Esophagus (tissue), 2 donors: Measurements from ENCODE around the gene FBXO30. TPM values are rescaled to one million over a fixed set of nuclear protein-coding genes. Genes with fewer than 3 reads are reported as not detected.
A peak's percentile ranks its signal among the peaks of the same experiment; 100 is the strongest.

ENCODE experiments used
- H3K27ac ChIP-seq, 2 donors: one replicate each; pipeline ENCODE4 v1.5.1; 2013; ENCODE audit warnings: low read depth in 2 of 2, mild to moderate bottlenecking in 2 of 2, inconsistent platforms in 1 of 2, low read length in 1 of 2, moderate library complexity in 1 of 2
- H3K27me3 ChIP-seq, 2 donors: one replicate each; pipeline ENCODE4 v1.6.1; 2013; ENCODE audit warnings: low read length in 2 of 2, control low read depth in 1 of 2, mild to moderate bottlenecking in 1 of 2; ENCODE audit not compliant: insufficient read depth in 2 of 2, control insufficient read depth in 1 of 2
- H3K36me3 ChIP-seq, 2 donors: one replicate each; pipeline ENCODE4 v1.6.1; 2013; ENCODE audit warnings: low read length in 1 of 2; ENCODE audit not compliant: control insufficient read depth in 2 of 2, insufficient read depth in 2 of 2
- H3K4me1 ChIP-seq, 2 donors: one replicate each; pipeline ENCODE4 v1.6.1; 2013; ENCODE audit warnings: low read length in 1 of 2; ENCODE audit not compliant: control insufficient read depth in 2 of 2, insufficient read depth in 2 of 2
- H3K4me3 ChIP-seq, 2 donors: one replicate each; pipeline ENCODE4 v1.5.1; 2013; ENCODE audit warnings: low read length in 2 of 2, mild to moderate bottlenecking in 2 of 2, low read depth in 1 of 2, moderate library complexity in 1 of 2
- H3K9me3 ChIP-seq, 2 donors: one replicate each; pipeline ENCODE4 v1.6.1; 2013; ENCODE audit warnings: mild to moderate bottlenecking in 2 of 2, low read depth in 1 of 2, low read length in 1 of 2, moderate library complexity in 1 of 2; ENCODE audit not compliant: control insufficient read depth in 2 of 2, insufficient read depth in 1 of 2
- WGBS, 2 donors: extraction: QIAGEN DNeasy Blood & Tissue Kit; methylation state at CpG; one replicate each; pipeline ENCODE4 v1.1.7; 2013; 5-methylcytosine and 5-hydroxymethylcytosine counted together
- polyA plus RNA-seq, 2 donors: library from polyadenylated mRNA; stranded (reverse); fragments of 200-250 nt; gene quantifications; one replicate each; pipeline ENCODE4 v1.2.3, GENCODE V29; 2013
- donor health status: healthy with polysubstance abuse.
- donor health status: Bipolar disorder and iron deficiency.

FBXO30 gene
- polyA plus RNA-seq, 2 donors: 3.5 to 4.8 TPM

GRCh38 chr6:145823328-145823944 is 8.8 kb upstream of the FBXO30 start:
- Histone ChIP-seq H3K4me1 (no peaks in the 10 kb centered on the region), H3K27me3 (no peaks in the 10 kb centered on the region)
- 39 to 43% methylated on average over 1 of the region's 1 CpG for WGBS, 2 donors

GRCh38 chr6:145822456-145822855 is 7.9 kb upstream of the FBXO30 start:
- Histone ChIP-seq H3K27me3 (no peaks in the 10 kb centered on the region), H3K27ac (no peak overlapping the region), H3K9me3 (no peaks in the 10 kb centered on the region), H3K4me1 (no peaks in the 10 kb centered on the region), H3K36me3 (no peaks in the 10 kb centered on the region), H3K4me3 (no peak overlapping the region)
- 86 to 93% methylated on average over 2 of the region's 2 CpGs for WGBS, 2 donors

More at GRCh38 chr6:145823328-145823944, 8.8 kb upstream of the FBXO30 start:
- H3K36me3 ChIP-seq: no peaks in the 10 kb centered on the region
- no peak overlapping the region for H3K4me3 ChIP-seq
- no peaks in the 10 kb centered on the region for H3K9me3 ChIP-seq
- H3K27ac ChIP-seq: no peak overlapping the region

- H3K4me1 ChIP-seq: peaks cover 0 to 2% of the 10 kb centered on the region in 2 donors
- no peaks in the 10 kb centered on the region for H3K9me3 ChIP-seq
- 88 to 91% methylated on average over 1 of the region's 1 CpG for WGBS, 2 donors
- no peak overlapping the region for H3K4me3 ChIP-seq
- no peaks in the 10 kb centered on the region for H3K27me3 ChIP-seq
- no peak overlapping the region for H3K27ac ChIP-seq
- H3K36me3 ChIP-seq: no peaks in the 10 kb centered on the region
Measured at GRCh38 chr6:145819994-145820393, 5.4 kb upstream of the FBXO30 start.

DNA sequence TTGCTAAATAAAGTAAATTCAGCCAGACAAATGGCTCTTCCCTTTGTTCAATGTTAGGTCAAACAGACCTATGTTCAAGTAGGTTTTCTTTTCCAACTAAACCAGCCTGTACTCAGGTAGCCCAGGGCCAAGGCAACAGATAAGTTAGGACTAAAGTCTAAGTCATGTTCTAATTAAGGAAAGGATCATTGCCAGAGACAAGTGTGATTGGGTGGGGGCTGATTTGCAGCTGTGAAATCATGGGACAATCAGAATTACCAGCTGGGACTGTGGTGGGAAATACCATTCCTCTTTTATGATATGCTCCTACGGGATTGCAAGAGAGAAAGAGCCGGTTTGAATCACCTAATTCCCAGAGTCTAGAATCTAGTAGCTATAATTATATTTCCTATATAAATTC is 4.2 kb upstream of the FBXO30 start:
- Histone ChIP-seq H3K4me3 (no peak overlapping the region), H3K9me3 (no peaks in the 10 kb centered on the region), H3K36me3 (no peaks in the 10 kb centered on the region), H3K27ac (no peak overlapping the region), H3K4me1 (peaks cover 0 to 2% of the 10 kb centered on the region in 2 donors), H3K27me3 (no peaks in the 10 kb centered on the region)
- 83 to 97% methylated on average over 2 of the region's 2 CpGs for WGBS, 2 donors

- H3K27me3 ChIP-seq: no peaks in the 10 kb centered on the region
- H3K27ac ChIP-seq: no peak overlapping the region
- 87 to 90% methylated on average over 8 of the region's 8 CpGs for WGBS, 2 donors
- no peaks in the 10 kb centered on the region for H3K9me3 ChIP-seq
- H3K4me1 ChIP-seq: peaks cover 0 to 2% of the 10 kb centered on the region in 2 donors
- H3K4me3 ChIP-seq: no peak overlapping the region
- no peaks in the 10 kb centered on the region for H3K36me3 ChIP-seq
Measured at GRCh38 chr6:145816392-145816791, 1.8 kb upstream of the FBXO30 start.

- Histone ChIP-seq H3K36me3 (no peaks in the 10 kb centered on the region), H3K4me1 (peaks cover 0 to 2% of the 10 kb centered on the region in 2 donors), H3K27me3 (no peaks in the 10 kb centered on the region), H3K9me3 (no peaks in the 10 kb centered on the region), H3K4me3 (peak overlapping the region; percentile 88 to 97), H3K27ac (peak overlapping the region; percentile 95 to 96)
- 5 to 6% methylated on average over 25 of the region's 25 CpGs for WGBS, 2 donors
Measured at GRCh38 chr6:145815309-145816274, 997 bp upstream of the FBXO30 start.

DNA sequence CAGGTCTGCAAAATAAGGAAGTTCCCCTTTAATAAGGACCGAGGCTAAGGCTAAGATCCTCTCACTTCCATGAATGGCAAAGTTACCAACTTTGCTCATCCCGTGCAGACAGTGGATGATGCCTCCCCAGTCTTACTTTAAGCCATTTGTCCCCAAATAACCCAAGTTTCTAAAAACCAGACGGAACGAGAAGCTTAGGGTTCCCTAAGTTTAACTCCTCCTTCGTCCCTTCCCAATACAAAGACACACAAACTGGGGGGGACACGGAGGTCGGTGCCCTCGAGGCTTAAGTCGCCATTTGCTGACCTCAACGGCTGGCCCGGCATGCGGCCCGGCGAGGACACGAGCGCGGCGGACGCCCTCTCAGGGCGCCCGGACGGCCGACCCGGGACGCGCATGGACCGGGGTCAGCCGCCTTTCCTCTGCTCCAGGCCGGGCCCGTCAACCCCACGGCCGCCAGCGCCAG is 527 bp downstream of the FBXO30 start:
- H3K9me3 ChIP-seq: no peaks in the 10 kb centered on the region
- peak overlapping the region; percentile 88 to 97 for H3K4me3 ChIP-seq
- peaks cover 0 to 2% of the 10 kb centered on the region in 2 donors for H3K4me1 ChIP-seq
- peak overlapping the region; percentile 95 to 96 for H3K27ac ChIP-seq
- H3K27me3 ChIP-seq: no peaks in the 10 kb centered on the region
- no peaks in the 10 kb centered on the region for H3K36me3 ChIP-seq
- 0% methylated on average over 23 to 33 of the region's 33 CpGs for WGBS, 2 donors

DNA sequence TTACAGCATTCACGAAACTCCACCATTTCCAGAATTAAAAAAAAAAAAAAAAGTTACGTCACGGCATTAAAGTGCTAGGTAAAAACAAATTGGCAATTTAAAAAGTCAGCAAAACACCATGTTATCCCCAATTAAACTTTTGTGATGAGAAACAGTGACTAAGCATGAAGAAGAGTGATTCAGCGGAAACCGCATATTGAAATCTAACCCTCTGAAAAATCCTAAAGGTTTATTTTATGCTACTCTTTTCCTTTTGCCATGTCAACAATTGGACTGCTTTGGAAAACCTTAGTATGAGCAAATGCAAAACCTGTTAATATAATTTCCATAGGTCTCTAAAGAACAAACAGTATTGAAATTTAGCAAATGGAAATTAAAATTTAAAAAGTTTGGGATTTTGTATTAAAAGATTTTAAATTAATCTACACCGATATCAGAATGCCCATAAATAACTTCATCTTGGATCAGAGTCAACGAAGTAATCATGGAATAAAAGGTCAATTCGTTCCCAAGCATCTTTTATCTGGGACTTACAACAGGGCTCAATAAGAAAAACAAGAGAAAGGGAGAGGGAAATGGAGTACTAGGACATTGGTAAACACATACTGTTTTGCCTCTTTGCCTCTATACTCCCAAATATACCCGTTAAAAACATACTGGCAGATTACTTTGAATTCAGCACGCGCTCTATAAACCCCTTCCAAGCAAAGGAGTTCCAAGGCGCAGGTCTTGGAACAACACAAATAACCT is 1.1 kb downstream of the FBXO30 start:
- Histone ChIP-seq H3K4me3 (peak overlapping the region; percentile 88 to 97), H3K9me3 (no peaks in the 10 kb centered on the region), H3K27me3 (no peaks in the 10 kb centered on the region), H3K4me1 (peaks cover 0 to 2% of the 10 kb centered on the region in 2 donors), H3K27ac (peak overlapping the region; percentile 95 to 96), H3K36me3 (no peaks in the 10 kb centered on the region)
- WGBS, 2 donors: 8 to 10% methylated on average over 12 of the region's 12 CpGs

DNA sequence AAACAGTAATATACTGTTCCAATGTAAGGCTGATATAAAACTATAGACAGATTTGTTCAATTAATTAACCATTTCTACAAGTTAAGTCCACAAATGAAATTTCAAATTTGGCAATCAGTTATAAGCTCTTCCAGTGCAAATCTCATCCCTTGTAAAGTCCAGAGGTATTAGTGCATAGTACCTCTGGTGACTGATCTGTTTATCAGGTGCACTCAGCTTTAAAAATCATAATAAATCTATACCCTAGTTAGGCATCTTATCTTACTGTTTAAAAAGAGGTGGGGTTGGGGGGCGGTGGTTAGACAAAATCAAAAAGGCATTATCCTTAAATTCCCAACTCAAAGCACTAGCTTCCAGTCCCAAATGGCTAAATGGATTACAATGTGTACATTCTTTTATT is 2.9 kb downstream of the FBXO30 start:
- Histone ChIP-seq H3K27ac (no peak overlapping the region), H3K4me1 (peaks cover 0 to 2% of the 10 kb centered on the region in 2 donors), H3K4me3 (peak overlapping the region in 1 of 2 donors; percentile 22), H3K36me3 (no peaks in the 10 kb centered on the region), H3K27me3 (no peaks in the 10 kb centered on the region), H3K9me3 (no peaks in the 10 kb centered on the region)
- WGBS, 2 donors: 69 to 83% methylated on average over 1 of the region's 1 CpG
